GM23248 (cell line): ENCODE measurements around the gene EFS. TPM values are rescaled to one million over a fixed set of nuclear protein-coding genes. Genes with fewer than 3 reads are reported as not detected.

ENCODE experiments used
- DNase-seq: peaks from one replicate; pipeline ENCODE4 v3.0.0-alpha.2; 2015
- H2AFZ ChIP-seq: fragments of 200-600 bp; sonication (generic); 2 replicates; pipeline ENCODE4 v1.6.1; 2016; ENCODE audit warnings: antibody characterized with exemption
- H3F3A ChIP-seq: fragments of 200-600 bp; sonication (generic); 2 replicates; pipeline ENCODE4 v1.6.1; 2016; ENCODE audit warnings: mild to moderate bottlenecking, antibody characterized with exemption, mixed run types; ENCODE audit not compliant: insufficient read depth
- H3K27ac ChIP-seq: fragments of 200-600 bp; sonication (generic); 2 replicates; pipeline ENCODE4 v1.5.1; 2016; ENCODE audit warnings: mild to moderate bottlenecking
- H3K27me3 ChIP-seq: fragments of 200-600 bp; sonication (generic); replicated peaks from 2 replicates; pipeline ENCODE4 v1.6.1; 2016; ENCODE audit warnings: mild to moderate bottlenecking; ENCODE audit not compliant: insufficient read depth
- H3K36me3 ChIP-seq: fragments of 200-600 bp; sonication (generic); 2 replicates; pipeline ENCODE4 v1.6.1; 2016; ENCODE audit warnings: low read depth, mild to moderate bottlenecking
- H3K4me1 ChIP-seq: fragments of 200-600 bp; sonication (generic); 2 replicates; pipeline ENCODE4 v1.6.1; 2016; ENCODE audit warnings: mild to moderate bottlenecking; ENCODE audit not compliant: insufficient read depth
- H3K4me2 ChIP-seq: fragments of 200-600 bp; sonication (generic); one replicate; pipeline ENCODE4 v1.6.1; 2016; ENCODE audit warnings: mild to moderate bottlenecking; ENCODE audit not compliant: unreplicated experiment
- H3K4me3 ChIP-seq: fragments of 200-600 bp; sonication (generic); 2 replicates; pipeline ENCODE4 v1.5.1; 2016; ENCODE audit warnings: mild to moderate bottlenecking
- H3K79me2 ChIP-seq: fragments of 200-600 bp; sonication (generic); 2 replicates; pipeline ENCODE4 v1.6.1; 2016; ENCODE audit warnings: mild to moderate bottlenecking; ENCODE audit not compliant: insufficient read depth
- H3K9ac ChIP-seq: fragments of 200-600 bp; sonication (generic); 2 replicates; pipeline ENCODE4 v1.6.1; 2016; ENCODE audit warnings: mild to moderate bottlenecking
- H3K9me2 ChIP-seq: fragments of 200-600 bp; sonication (generic); 2 replicates; pipeline ENCODE4 v1.6.1; 2016; ENCODE audit warnings: mixed run types, mild to moderate bottlenecking, moderate library complexity; ENCODE audit not compliant: insufficient read depth
- H3K9me3 ChIP-seq: fragments of 200-600 bp; sonication (generic); one replicate; pipeline ENCODE4 v1.6.1; 2017; ENCODE audit warnings: low read depth
- H4K20me1 ChIP-seq: fragments of 200-600 bp; sonication (generic); 2 replicates; pipeline ENCODE4 v1.6.0; 2016; ENCODE audit not compliant: insufficient read depth
- EZH2 ChIP-seq: fragments of 200-600 bp; sonication (generic); IDR thresholded peaks from 2 replicates; pipeline ENCODE4 v1.6.1; 2018; ENCODE audit warnings: antibody characterized with exemption, mild to moderate bottlenecking; ENCODE audit not compliant: insufficient read depth, poor library complexity, severe bottlenecking
- EZH2phosphoT487 ChIP-seq: fragments of 200-600 bp; sonication (generic); IDR thresholded peaks from 2 replicates; pipeline ENCODE4 v1.6.1; 2018; ENCODE audit warnings: antibody characterized with exemption, moderate library complexity, mild to moderate bottlenecking, low read depth; ENCODE audit not compliant: insufficient read depth
- WGBS, 2 experiments: methylation state at CpG; one replicate each; pipeline ENCODE4 v1.1.6; 2015 to 2017; ENCODE audit warnings: low lambda C conversion rate in 2 of 2, low coverage in 1 of 2; ENCODE audit errors: missing lambda C conversion rate in 2 of 2; 5-methylcytosine and 5-hydroxymethylcytosine counted together
- in situ Hi-C: fragments of 300-500 bp; cut with MboI; formaldehyde crosslinking; loops from 2 replicates; pipeline ENCODE4 v1.15.0; 2020
- polyA plus RNA-seq: library from polyadenylated mRNA; unstranded; fragments of >200 nt; fragmentation: Nextera tagmentation; extraction: Ambion mirVana; gene quantifications from 2 replicates; pipeline ENCODE4 v1.2.1, GENCODE V29; 2016
- total RNA-seq: library from RNA; depleted of rRNA; stranded (reverse); fragments of >200 nt; shearing (Covaris generic); gene quantifications from 2 replicates; pipeline ENCODE4 v1.2.3, GENCODE V29; 2014

EFS gene
- total and polyA plus RNA-seq, 2 experiments from 2014 or later, result 4.2 to 17.3 TPM

- H3K9me2 ChIP-seq, result no peaks in the 10 kb centered on the region
- no peaks in the 10 kb centered on the region for H3K4me1 ChIP-seq
- H3K4me3 ChIP-seq, result no peak overlapping the region
- 53 to 61% methylated on average over 18 of the region's 18 CpGs for WGBS, 2 experiments
- H3F3A ChIP-seq, result no peaks in the 10 kb centered on the region
- H3K9ac ChIP-seq, result no peak overlapping the region
- TF ChIP-seq EZH2, result no peak
- no peak for TF ChIP-seq EZH2phosphoT487
- DNase-seq, result no peak
- no peak overlapping the region for H2AFZ ChIP-seq
- no peaks in the 10 kb centered on the region for H3K36me3 ChIP-seq
- no peaks in the 10 kb centered on the region for H3K9me3 ChIP-seq
- no peaks in the 10 kb centered on the region for H3K79me2 ChIP-seq
- H4K20me1 ChIP-seq, result no peaks in the 10 kb centered on the region
- H3K27me3 ChIP-seq, result peaks cover 24% of the 10 kb centered on the region
- no peak overlapping the region for H3K4me2 ChIP-seq
- H3K27ac ChIP-seq, result no peak overlapping the region
- in situ Hi-C loops, result no loop called here
These were observed 20.8 kb upstream of the EFS start for GRCh38 chr14:23385642-23386265.

DNA sequence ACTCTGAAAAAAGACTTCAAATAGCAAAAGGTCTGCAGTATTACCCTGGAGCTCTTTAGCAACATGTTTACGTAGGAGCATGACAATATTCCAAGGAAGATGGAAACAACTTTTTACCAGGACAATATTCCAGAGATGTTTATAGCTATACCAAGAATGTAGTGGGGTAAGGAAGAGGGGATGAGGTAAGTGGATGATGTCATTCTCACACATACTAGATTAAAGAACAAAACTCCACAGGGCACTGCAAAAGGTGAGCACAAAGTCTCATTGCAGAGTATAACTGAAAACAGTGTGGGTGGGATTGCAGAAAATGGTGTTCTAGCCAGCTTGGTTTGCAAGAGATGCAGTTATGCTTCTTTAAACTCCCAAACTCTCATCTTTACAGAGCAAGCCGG, 20.3 kb upstream of the EFS start:
- in situ Hi-C loops, result no loop called here
- no peak overlapping the region for H3K27ac ChIP-seq
- no peak overlapping the region for H3K9ac ChIP-seq
- no peak overlapping the region for H3K4me3 ChIP-seq
- no peaks in the 10 kb centered on the region for H3K9me3 ChIP-seq
- peaks cover 25% of the 10 kb centered on the region for H3K27me3 ChIP-seq
- H3K4me1 ChIP-seq, result no peaks in the 10 kb centered on the region
- H3K9me2 ChIP-seq, result no peaks in the 10 kb centered on the region
- no peaks in the 10 kb centered on the region for H3K36me3 ChIP-seq
- no peaks in the 10 kb centered on the region for H3F3A ChIP-seq
- H3K79me2 ChIP-seq, result no peaks in the 10 kb centered on the region
- WGBS, 2 experiments, result 49 to 57% methylated on average over 2 of the region's 2 CpGs
- no peak for DNase-seq
- H3K4me2 ChIP-seq, result no peak overlapping the region
- TF ChIP-seq EZH2 (no peak), EZH2phosphoT487 (no peak)
- no peak overlapping the region for H2AFZ ChIP-seq
- no peaks in the 10 kb centered on the region for H4K20me1 ChIP-seq

DNA sequence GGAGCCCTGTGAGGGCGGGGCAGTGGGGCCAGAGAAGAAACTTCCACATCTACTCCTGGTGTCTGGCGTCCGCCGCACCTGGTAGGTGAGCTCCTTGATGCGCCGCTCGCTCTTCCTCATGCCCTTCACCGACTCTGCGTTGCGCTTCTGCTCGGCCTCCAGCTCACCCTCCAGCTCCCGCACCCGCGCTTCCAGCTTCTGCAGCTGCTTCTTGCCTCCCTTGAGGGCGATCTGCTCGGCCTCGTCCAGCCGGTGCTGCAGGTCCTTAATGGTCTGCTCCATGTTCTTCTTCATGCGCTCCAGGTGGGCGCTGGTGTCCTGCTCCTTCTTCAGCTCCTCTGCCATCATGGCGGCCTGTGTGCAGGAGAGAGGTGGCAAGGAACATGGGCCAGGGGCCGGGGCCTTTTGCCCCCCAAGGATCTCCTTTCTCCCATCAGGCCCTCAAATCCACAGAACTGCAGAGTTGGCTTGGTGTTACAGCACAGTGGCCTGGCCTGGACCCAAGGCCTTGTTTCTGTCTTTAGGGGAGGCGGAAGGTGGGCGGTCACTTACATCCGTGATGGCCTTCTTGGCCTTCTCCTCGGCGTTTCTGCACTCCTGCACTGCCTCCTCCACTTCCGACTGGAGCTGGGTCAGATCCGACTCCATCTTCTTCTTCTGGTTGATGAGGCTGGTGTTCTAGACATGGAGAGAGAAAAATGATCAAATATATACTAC, 19.6 kb upstream of the EFS start:
- no peaks in the 10 kb centered on the region for H4K20me1 ChIP-seq
- in situ Hi-C loops, result no loop called here
- H3K9ac ChIP-seq, result no peak overlapping the region
- H2AFZ ChIP-seq, result no peak overlapping the region
- no peaks in the 10 kb centered on the region for H3K36me3 ChIP-seq
- no peak for TF ChIP-seq EZH2
- no peak for TF ChIP-seq EZH2phosphoT487
- no peak overlapping the region for H3K4me3 ChIP-seq
- H3K79me2 ChIP-seq, result no peaks in the 10 kb centered on the region
- no peak overlapping the region for H3K4me2 ChIP-seq
- DNase-seq, result no peak
- H3F3A ChIP-seq, result no peaks in the 10 kb centered on the region
- no peak overlapping the region for H3K27ac ChIP-seq
- H3K9me2 ChIP-seq, result no peaks in the 10 kb centered on the region
- 73 to 77% methylated on average over 29 of the region's 29 CpGs for WGBS, 2 experiments
- H3K27me3 ChIP-seq, result peaks cover 25% of the 10 kb centered on the region
- no peaks in the 10 kb centered on the region for H3K4me1 ChIP-seq
- H3K9me3 ChIP-seq, result no peaks in the 10 kb centered on the region

DNA sequence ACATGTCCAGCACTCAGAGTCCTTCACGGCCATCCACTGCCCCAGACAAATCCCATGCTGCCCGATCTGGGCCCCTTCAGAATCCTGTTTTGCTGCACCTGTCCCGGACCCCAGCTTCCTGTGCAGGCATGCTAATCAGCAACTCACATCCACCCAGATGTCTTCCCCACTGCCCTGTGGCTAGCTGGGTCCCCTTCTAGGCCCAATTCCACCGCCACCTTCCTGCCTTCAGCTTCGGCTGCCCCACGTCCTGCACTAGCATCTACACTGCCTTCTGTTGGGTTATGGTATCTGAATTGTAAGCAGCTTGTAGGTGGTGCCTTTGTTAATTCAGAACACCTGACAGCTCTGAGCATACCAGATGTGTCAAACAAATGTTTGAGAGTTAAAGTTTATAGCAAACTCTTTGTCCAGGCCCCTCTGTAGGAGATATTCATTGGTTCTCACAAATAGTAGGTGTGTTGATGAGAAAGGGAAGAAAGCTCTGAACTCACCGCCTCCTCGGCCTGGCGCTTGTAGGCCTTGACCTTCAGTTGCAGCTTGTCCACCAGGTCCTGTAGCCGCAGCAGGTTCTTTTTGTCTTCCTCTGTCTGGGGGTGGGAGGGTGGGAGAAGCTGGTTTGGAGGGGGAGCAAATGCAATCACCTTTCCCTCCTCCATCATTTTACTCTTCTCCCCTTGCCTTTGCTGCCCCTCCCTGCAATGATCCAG, 17.9 kb upstream of the EFS start:
- WGBS, 2 experiments, result 45 to 55% methylated on average over 10 of the region's 10 CpGs
- Histone ChIP-seq H3F3A (no peaks in the 10 kb centered on the region), H3K9me2 (no peaks in the 10 kb centered on the region), H3K4me3 (no peak overlapping the region), H3K4me1 (no peaks in the 10 kb centered on the region), H3K27me3 (peaks cover 30% of the 10 kb centered on the region), H2AFZ (no peak overlapping the region), H3K9ac (no peak overlapping the region), H3K9me3 (no peaks in the 10 kb centered on the region), H3K79me2 (no peaks in the 10 kb centered on the region), H3K4me2 (no peak overlapping the region), H3K36me3 (no peaks in the 10 kb centered on the region), H4K20me1 (no peaks in the 10 kb centered on the region), H3K27ac (no peak overlapping the region)
- DNase-seq, result no peak
- TF ChIP-seq EZH2 (no peak), EZH2phosphoT487 (no peak)
- in situ Hi-C loops, result no loop called here
